GM20431 (cell line): ENCODE results near the gene TAP1.

Source experiments
- in situ Hi-C: fragments of 300-500 bp; cut with MseI, MboI; formaldehyde crosslinking; loops from one replicate; pipeline ENCODE4 v1.15.0; 2020; ENCODE audit warnings: low sequenced_read_pairs; ENCODE audit not compliant: unreplicated experiment

Gene TAP1

GRCh38 chr6:32865724-32866443 lies 12.4 kb upstream of the TAP1 start:
- in situ Hi-C loops: no loop called here

GRCh38 chr6:32862725-32863124 lies 9.2 kb upstream of the TAP1 start:
- in situ Hi-C loops: no loop called here

- in situ Hi-C loops: no loop called here
These were observed 7.2 kb upstream of the TAP1 start for GRCh38 chr6:32860674-32861073.

GRCh38 chr6:32858194-32858593 lies 4.7 kb upstream of the TAP1 start:
- in situ Hi-C loops: no loop called here

GRCh38 chr6:32857156-32857891 lies 3.8 kb upstream of the TAP1 start:
- in situ Hi-C loops: no loop called here

GRCh38 chr6:32855467-32856174 lies 2.1 kb upstream of the TAP1 start:
- in situ Hi-C loops: no loop called here

- in situ Hi-C loops: no loop called here
These were observed 1.1 kb upstream of the TAP1 start for GRCh38 chr6:32854376-32855178.

- in situ Hi-C loops: no loop called here
These were observed 512 bp downstream of the TAP1 start for GRCh38 chr6:32852844-32853540.

GRCh38 chr6:32852018-32852843 lies 1.3 kb downstream of the TAP1 start:
- in situ Hi-C loops: no loop called here

GRCh38 chr6:32851025-32851424 lies 2.5 kb downstream of the TAP1 start:
- in situ Hi-C loops: no loop called here

GRCh38 chr6:32849126-32849525 lies 4.4 kb downstream of the TAP1 start:
- in situ Hi-C loops: no loop called here

- in situ Hi-C loops: no loop called here
These were observed 5.7 kb downstream of the TAP1 start for GRCh38 chr6:32847795-32848194.

GRCh38 chr6:32847004-32847403 lies 6.5 kb downstream of the TAP1 start:
- in situ Hi-C loops: no loop called here

- in situ Hi-C loops: no loop called here
These were observed 8.1 kb downstream of the TAP1 start for GRCh38 chr6:32845384-32845884.

- in situ Hi-C loops: no loop called here
These were observed 8.6 kb downstream of the TAP1 start for GRCh38 chr6:32844839-32845383.

GRCh38 chr6:32843979-32844838 lies 9.3 kb downstream of the TAP1 start, which contains the start of gene PSMB8:
Gene PSMB8, minus strand, starts transcription at chr6:32844047. Its CDS starts 51 bp downstream, at chr6:32843996.
- in situ Hi-C loops: no loop called here

- in situ Hi-C loops: no loop called here
These were observed 10.0 kb downstream of the TAP1 start for GRCh38 chr6:32843331-32843978.
